Neuronal stem cell (in vitro differentiated cells): Measurements from ENCODE around the gene DOCK7. TPM values are rescaled to one million over a fixed set of nuclear protein-coding genes. Genes with fewer than 3 reads are reported as not detected.
A peak's percentile ranks its signal among the peaks of the same experiment; 100 is the strongest.

ENCODE experiments used
- DNase-seq: peaks from one replicate; pipeline ENCODE4 v3.0.0-alpha.2; 2013; ENCODE audit warnings: low spot score
- H2AFZ ChIP-seq: one replicate; pipeline ENCODE4 v1.6.1; 2013; ENCODE audit warnings: mild to moderate bottlenecking, low read length, inconsistent platforms
- H2AK5ac ChIP-seq: 2 replicates; pipeline ENCODE4 v1.6.1; 2013; ENCODE audit warnings: low read depth, mild to moderate bottlenecking, inconsistent platforms, low read length, moderate library complexity, mixed read lengths
- H2BK120ac ChIP-seq: 2 replicates; pipeline ENCODE4 v1.6.1; 2013; ENCODE audit warnings: low read depth, mild to moderate bottlenecking, inconsistent platforms, low read length, moderate library complexity, mixed read lengths
- H2BK12ac ChIP-seq: one replicate; pipeline ENCODE4 v1.6.1; 2013; ENCODE audit warnings: low read length, inconsistent platforms
- H2BK15ac ChIP-seq: 2 replicates; pipeline ENCODE4 v1.6.1; 2013; ENCODE audit warnings: mild to moderate bottlenecking, low read length, inconsistent platforms, mixed read lengths
- H2BK5ac ChIP-seq: one replicate; pipeline ENCODE4 v1.6.1; 2013; ENCODE audit warnings: inconsistent platforms, mild to moderate bottlenecking, low read length, moderate library complexity
- H3K14ac ChIP-seq: one replicate; pipeline ENCODE4 v1.6.1; 2013; ENCODE audit warnings: low read length, inconsistent platforms
- H3K18ac ChIP-seq: 2 replicates; pipeline ENCODE4 v1.6.1; 2013; ENCODE audit warnings: low read length, inconsistent platforms
- H3K23ac ChIP-seq: 2 replicates; pipeline ENCODE4 v1.6.1; 2013; ENCODE audit warnings: low read depth, mild to moderate bottlenecking, mixed read lengths, low read length, inconsistent platforms; ENCODE audit not compliant: poor library complexity
- H3K27ac ChIP-seq: replicated peaks from 3 replicates; pipeline ENCODE4 v1.5.1; 2013; ENCODE audit warnings: low read length, inconsistent platforms
- H3K27me3 ChIP-seq, 3 experiments: 2 replicates each; pipeline ENCODE4 v1.6.1; 2013; ENCODE audit warnings: low read length in 3 of 3, mild to moderate bottlenecking in 2 of 3, inconsistent platforms in 1 of 3, low read depth in 1 of 3, mixed read lengths in 1 of 3, moderate library complexity in 1 of 3; ENCODE audit not compliant: control insufficient read depth in 3 of 3, insufficient read depth in 3 of 3
- H3K36me3 ChIP-seq, 2 donors: replicated peaks in 1 of 2; 2 replicates each; pipeline ENCODE4 v1.6.1; 2013; ENCODE audit warnings: low read length in 2 of 2; ENCODE audit not compliant: control insufficient read depth in 2 of 2, insufficient read depth in 2 of 2
- H3K4ac ChIP-seq: 2 replicates; pipeline ENCODE4 v1.6.1; 2013; ENCODE audit warnings: inconsistent platforms, mild to moderate bottlenecking, low read length, moderate library complexity
- H3K4me1 ChIP-seq, 2 donors: 1 replicate in 1 of 2; 2 replicates in 1 of 2; pipeline ENCODE4 v1.6.1; 2013; ENCODE audit warnings: low read length in 2 of 2, low read depth in 1 of 2; ENCODE audit not compliant: control insufficient read depth in 2 of 2, insufficient read depth in 1 of 2
- H3K4me2 ChIP-seq: one replicate; pipeline ENCODE4 v1.6.1; 2013; ENCODE audit warnings: mild to moderate bottlenecking, low read length, inconsistent platforms; ENCODE audit not compliant: insufficient read depth, poor library complexity, severe bottlenecking
- H3K4me3 ChIP-seq, 2 donors: 2 replicates each; pipeline ENCODE4 v1.5.1; 2013; ENCODE audit warnings: low read length in 2 of 2, mild to moderate bottlenecking in 2 of 2, inconsistent platforms in 1 of 2, moderate library complexity in 1 of 2
- H3K79me1 ChIP-seq: one replicate; pipeline ENCODE4 v1.6.1; 2013; ENCODE audit warnings: low read depth, mild to moderate bottlenecking, inconsistent platforms, low read length, moderate library complexity
- H3K9ac ChIP-seq: one replicate; pipeline ENCODE4 v1.6.1; 2013; ENCODE audit warnings: mild to moderate bottlenecking, low read depth, low read length, inconsistent platforms; ENCODE audit not compliant: poor library complexity
- H3K9me3 ChIP-seq, 2 donors: replicated peaks in 1 of 2; 2 replicates each; pipeline versions ENCODE3 to v1.6.1; 2013; ENCODE audit warnings: low read length in 2 of 2, mild to moderate bottlenecking in 2 of 2, inconsistent platforms in 1 of 2, low read depth in 1 of 2, mixed read lengths in 1 of 2, moderate library complexity in 1 of 2; ENCODE audit not compliant: control insufficient read depth in 2 of 2, insufficient read depth in 1 of 2
- H4K8ac ChIP-seq: one replicate; pipeline ENCODE4 v1.6.1; 2013; ENCODE audit warnings: low read depth, mild to moderate bottlenecking, inconsistent platforms, low read length, moderate library complexity
- H4K91ac ChIP-seq: one replicate; pipeline ENCODE4 v1.6.1; 2013; ENCODE audit warnings: low read length, low read depth, mild to moderate bottlenecking, inconsistent platforms; ENCODE audit not compliant: poor library complexity
- WGBS, 2 donors: extraction: QIAGEN DNeasy Blood & Tissue Kit; methylation state at CpG; one replicate each; pipeline ENCODE4 v1.1.7; 2013; ENCODE audit warnings: missing lambda C conversion rate in 2 of 2, mixed read lengths in 1 of 2; ENCODE audit not compliant: insufficient read length in 2 of 2, insufficient replicate concordance in 1 of 2; ENCODE audit errors: extremely low coverage in 2 of 2; 5-methylcytosine and 5-hydroxymethylcytosine counted together
- small RNA-seq: library from polyadenylated mRNA; stranded (forward); fragments of <200 nt; extraction: miRNeasy Mini kit (QIAGEN cat#:217004); gene quantifications from one replicate; pipeline ENCODE3, GENCODE V24; 2013; ENCODE audit not compliant: insufficient read depth

The DOCK7 gene

GRCh38 chr1:62407398-62408009 is 280.7 kb downstream of the DOCK7 start:
- peaks cover 0 to 3% of the 10 kb centered on the region in 2 donors for H3K4me1 ChIP-seq
- no CpG with 5 or more reads among the region's 12 CpGs for WGBS, 2 donors
- H3K27ac ChIP-seq = no peak overlapping the region

DNA sequence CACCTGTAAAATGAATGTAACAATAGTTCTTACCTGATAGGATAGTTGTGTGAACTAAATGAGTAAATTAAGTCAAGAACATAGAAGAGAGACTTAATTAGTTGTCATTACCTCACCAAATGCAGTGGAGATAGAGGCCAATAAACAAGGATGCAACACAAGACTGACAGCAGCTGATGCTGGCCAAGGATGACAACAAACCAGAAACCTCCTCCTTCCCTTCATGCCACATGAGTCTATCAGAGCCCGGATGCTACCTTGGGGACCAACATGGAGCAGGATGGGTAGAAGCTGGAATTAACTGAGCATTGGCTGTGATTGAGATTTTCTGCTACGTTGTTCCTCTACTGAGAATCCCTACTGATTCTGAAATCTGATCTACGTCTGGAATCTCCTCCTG is 281.6 kb downstream of the DOCK7 start:
- peaks cover 0 to 3% of the 10 kb centered on the region in 2 donors for H3K4me1 ChIP-seq
- peaks cover 0 to 24% (median 0%) of the 10 kb centered on the region in 3 experiments for H3K27me3 ChIP-seq
- no peak overlapping the region for H3K4me3 ChIP-seq
- WGBS, 2 donors = no CpG with 5 or more reads among the region's 3 CpGs
- H2BK120ac ChIP-seq = no peak overlapping the region
- no peak for DNase-seq
- H2BK15ac ChIP-seq = no peak overlapping the region
- H2AK5ac ChIP-seq = no peak overlapping the region
- no peak overlapping the region for H4K91ac ChIP-seq
- no peaks in the 10 kb centered on the region for H3K36me3 ChIP-seq
- H3K27ac ChIP-seq = no peak overlapping the region
- H3K79me1 ChIP-seq = no peaks in the 10 kb centered on the region
- no peak overlapping the region for H3K9ac ChIP-seq
- H3K9me3 ChIP-seq = no peaks in the 10 kb centered on the region
- peak overlapping the region; percentile 21 for H3K18ac ChIP-seq
- no peak overlapping the region for H3K14ac ChIP-seq
- no peak overlapping the region for H3K23ac ChIP-seq
- no peak overlapping the region for H3K4me2 ChIP-seq
- no peak overlapping the region for H4K8ac ChIP-seq
- H2BK12ac ChIP-seq = no peak overlapping the region
- H3K4ac ChIP-seq = no peak overlapping the region
- H2AFZ ChIP-seq = no peak overlapping the region
- H2BK5ac ChIP-seq = no peak overlapping the region

More at GRCh38 chr1:62407398-62408009, 280.7 kb downstream of the DOCK7 start:
- H2AFZ ChIP-seq = no peak overlapping the region
- H2BK5ac ChIP-seq = no peak overlapping the region
- no peak overlapping the region for H4K8ac ChIP-seq
- no peak overlapping the region for H2BK12ac ChIP-seq
- no peak overlapping the region for H3K18ac ChIP-seq
- H2AK5ac ChIP-seq = no peak overlapping the region
- peak; percentile 67 for DNase-seq
- no peak overlapping the region for H2BK120ac ChIP-seq
- peaks cover 0 to 28% (median 0%) of the 10 kb centered on the region in 3 experiments for H3K27me3 ChIP-seq
- no peak overlapping the region for H3K4me3 ChIP-seq
- H3K23ac ChIP-seq = no peak overlapping the region
- H3K4ac ChIP-seq = no peak overlapping the region
- H4K91ac ChIP-seq = no peak overlapping the region
- H3K14ac ChIP-seq = no peak overlapping the region
- no peaks in the 10 kb centered on the region for H3K79me1 ChIP-seq
- no peak overlapping the region for H3K9ac ChIP-seq
- H2BK15ac ChIP-seq = no peak overlapping the region
- H3K9me3 ChIP-seq = no peaks in the 10 kb centered on the region
- H3K36me3 ChIP-seq = no peaks in the 10 kb centered on the region
- no peak overlapping the region for H3K4me2 ChIP-seq

- H3K4me3 ChIP-seq = no peak overlapping the region
- H2AFZ ChIP-seq = no peak overlapping the region
- H4K91ac ChIP-seq = no peak overlapping the region
- H2AK5ac ChIP-seq = no peak overlapping the region
- H3K9me3 ChIP-seq = no peaks in the 10 kb centered on the region
- H2BK15ac ChIP-seq = no peak overlapping the region
- H2BK5ac ChIP-seq = no peak overlapping the region
- H3K36me3 ChIP-seq = no peaks in the 10 kb centered on the region
- no peak overlapping the region for H3K27ac ChIP-seq
- no peaks in the 10 kb centered on the region for H3K79me1 ChIP-seq
- WGBS, 2 donors = no CpG with 5 or more reads among the region's 2 CpGs
- H3K9ac ChIP-seq = no peak overlapping the region
- DNase-seq = no peak
- peaks cover 0 to 22% (median 0%) of the 10 kb centered on the region in 3 experiments for H3K27me3 ChIP-seq
- H3K14ac ChIP-seq = no peak overlapping the region
- H3K18ac ChIP-seq = no peak overlapping the region
- H3K4me2 ChIP-seq = no peak overlapping the region
- H2BK120ac ChIP-seq = no peak overlapping the region
- no peak overlapping the region for H2BK12ac ChIP-seq
- H3K4ac ChIP-seq = no peak overlapping the region
- no peak overlapping the region for H4K8ac ChIP-seq
- peaks cover 5 to 6% of the 10 kb centered on the region in 2 donors for H3K4me1 ChIP-seq
- no peak overlapping the region for H3K23ac ChIP-seq
Observed at GRCh38 chr1:62405247-62405646, 282.9 kb downstream of the DOCK7 start.

Small RNAs within 50 kb of the gene (small RNA-seq; reads per million reads assigned to genes)
- not detected for gene AL451044.1
